ENCODE results near the gene NOX3.
"Not testable (repeated sequence)": the region's sequence is repeated elsewhere in the genome, so short reads cannot be mapped to it uniquely, and the experiment has no call there.

Gene NOX3

DNA sequence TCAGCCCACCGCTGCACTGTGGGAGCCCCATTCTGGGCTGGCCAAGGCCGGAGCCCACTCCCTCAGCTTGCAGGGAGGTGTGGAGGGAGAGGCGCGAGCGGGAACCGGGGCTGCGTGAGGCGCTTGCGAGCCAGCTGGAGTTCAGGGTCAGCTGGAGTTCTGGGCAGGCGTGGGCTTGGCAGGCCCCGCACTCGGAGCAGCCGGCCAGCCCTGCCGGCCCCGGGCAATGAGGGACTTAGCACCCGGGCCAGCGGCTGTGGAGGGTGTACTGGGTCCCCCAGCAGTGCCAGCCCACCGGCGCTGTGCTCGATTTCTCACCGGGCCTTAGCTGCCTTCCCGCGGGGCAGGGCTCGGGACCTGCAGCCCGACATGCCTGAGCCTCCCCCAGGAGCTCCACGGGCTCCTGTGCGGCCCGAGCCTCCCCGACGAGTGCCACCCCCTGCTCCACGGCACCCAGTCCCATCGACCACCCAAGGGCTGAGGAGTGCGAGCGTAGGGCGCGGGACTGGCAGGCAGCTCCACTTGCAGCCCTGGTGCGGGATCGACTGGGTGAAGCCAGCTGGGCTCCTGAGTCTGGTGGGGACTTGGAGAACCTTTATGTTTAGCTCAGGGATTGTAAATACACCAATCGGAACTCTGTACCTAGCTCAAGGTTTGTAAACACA is 92.5 kb downstream of the NOX3 start:
- DNase-seq, result not testable (repeated sequence)

DNA sequence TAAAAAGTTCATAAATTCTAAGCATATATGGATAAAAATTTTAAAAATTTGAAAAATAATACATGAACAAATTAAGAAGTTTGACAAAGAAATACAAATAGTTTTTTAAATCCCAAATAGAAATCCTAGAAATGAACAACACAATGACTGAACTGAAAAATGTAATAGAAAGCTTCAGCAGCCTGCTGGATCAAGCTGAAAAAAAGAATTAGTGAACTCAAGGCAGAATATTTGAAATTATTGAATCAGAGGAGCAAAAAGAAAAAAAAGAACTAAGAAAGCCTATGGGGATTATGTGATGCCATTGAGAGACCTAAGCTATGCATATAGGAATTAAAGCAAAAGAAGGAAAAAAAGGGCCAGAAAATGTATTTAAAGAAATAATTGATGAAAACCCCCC is 101.5 kb downstream of the NOX3 start:
- DNase-seq, result no peak

DNA sequence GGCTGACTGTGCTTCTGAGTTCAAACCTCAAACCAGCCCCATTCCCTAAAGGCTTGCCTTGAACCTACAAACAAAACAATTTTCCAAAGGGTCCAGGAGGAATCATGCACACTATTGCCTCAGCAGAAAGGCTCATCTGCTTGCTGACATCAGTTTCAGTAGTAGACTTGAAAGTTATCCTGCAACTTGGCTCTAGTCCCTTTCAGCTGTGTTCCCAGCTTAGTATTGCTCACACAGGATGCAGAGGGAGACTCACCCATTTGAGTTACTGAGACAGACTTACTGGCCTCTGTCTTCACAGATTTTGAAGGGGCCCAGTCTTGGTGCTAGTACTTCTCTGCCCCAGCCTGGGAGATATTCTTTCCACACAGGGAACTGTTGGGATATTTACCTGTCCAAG is 102.8 kb downstream of the NOX3 start:
- DNase-seq, result no peak

DNA sequence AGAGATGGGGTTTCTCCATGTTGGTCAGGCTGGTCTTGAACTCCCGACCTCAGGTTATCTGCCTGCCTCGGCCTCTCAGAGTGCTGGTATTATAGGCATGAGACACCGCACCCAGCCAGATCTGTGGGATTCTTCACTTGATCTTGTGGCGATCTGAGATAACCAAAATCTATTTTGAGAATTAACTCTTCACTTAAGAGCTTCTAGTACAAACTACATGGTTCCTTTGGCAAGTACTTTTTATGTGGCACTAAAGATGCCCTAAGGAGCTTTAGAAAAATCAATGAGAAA is 103.6 kb downstream of the NOX3 start:
- no peak for DNase-seq

DNA sequence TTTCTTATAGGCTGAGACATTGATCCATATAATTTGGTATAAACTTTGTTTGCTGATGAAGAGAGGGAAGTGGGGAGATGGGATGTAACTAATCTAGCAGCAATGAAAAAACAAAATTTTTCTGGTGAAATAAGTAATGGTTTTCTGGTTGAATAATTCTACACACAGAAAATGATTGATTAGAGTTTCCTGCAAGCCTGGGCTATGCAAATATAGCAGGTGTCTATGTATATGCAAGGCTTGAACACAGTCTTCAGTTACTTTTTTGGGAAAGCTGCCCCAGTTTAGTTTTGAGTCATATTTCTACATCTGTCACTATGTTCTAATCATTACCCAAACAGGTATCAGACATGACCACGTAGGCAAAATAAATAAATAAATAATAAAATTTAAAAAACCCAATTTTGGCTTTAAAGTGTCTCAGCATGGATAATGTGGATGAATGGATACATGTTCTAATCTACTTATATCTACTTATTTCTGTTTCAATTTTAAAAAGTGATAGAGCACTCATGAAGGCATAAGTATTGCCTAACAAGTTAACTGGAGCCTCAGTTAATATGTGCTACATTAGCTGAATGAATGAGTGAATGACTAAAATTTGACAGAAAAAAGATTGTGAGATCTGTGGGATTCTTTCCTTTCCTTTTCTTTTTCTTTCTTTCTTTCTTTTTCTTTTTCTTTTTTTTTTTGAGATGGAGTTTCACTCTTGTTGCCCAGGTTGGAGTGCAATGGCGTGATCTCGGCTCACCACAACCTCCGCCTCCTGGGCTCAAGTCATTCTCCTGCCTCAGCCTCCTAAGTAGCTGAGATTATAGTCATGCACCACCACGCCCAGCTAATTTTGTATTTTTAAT is 104.1 kb downstream of the NOX3 start:
- DNase-seq, result no peak

DNA sequence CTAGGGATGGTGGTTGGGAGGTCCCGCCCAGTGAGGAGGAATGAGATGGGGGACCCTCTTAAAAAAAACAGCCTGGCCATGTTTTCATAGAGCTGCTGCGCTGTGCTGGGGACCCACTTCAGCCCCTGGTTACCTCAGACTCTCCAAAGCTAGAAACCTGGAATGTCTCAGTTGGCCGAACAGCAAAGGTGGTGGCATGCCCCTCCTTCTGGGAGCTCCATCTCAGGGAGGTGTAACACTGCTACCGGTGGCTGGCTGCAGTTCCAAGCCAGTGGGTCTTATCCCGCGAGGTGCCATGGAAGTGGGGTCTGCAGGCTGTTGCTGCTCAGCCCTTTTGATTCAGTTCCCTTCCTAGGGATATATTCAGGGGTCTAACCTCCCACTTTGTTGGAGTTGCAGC is 105.7 kb downstream of the NOX3 start:
- DNase-seq, result no peak

DNA sequence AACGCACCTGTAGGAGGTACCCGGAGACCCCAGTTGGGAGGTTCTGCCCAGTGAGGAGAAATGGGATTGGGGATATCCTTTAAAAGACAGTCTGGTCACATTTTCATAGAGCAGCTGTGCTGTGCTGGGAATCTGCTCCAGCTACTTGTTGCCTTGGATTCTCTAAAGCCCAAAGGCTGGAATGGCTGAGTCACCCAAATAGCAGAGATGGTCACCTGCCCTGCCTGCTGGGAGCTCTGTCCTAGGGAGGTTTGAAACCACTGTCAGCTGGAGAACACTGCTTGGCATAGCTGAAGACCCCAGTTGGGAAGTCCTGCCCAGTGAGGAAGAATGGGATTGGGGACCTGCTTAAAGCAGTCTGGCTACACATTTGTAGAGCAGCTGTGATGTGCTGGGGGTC is 106.5 kb downstream of the NOX3 start:
- DNase-seq, result peak; percentile 58

DNA sequence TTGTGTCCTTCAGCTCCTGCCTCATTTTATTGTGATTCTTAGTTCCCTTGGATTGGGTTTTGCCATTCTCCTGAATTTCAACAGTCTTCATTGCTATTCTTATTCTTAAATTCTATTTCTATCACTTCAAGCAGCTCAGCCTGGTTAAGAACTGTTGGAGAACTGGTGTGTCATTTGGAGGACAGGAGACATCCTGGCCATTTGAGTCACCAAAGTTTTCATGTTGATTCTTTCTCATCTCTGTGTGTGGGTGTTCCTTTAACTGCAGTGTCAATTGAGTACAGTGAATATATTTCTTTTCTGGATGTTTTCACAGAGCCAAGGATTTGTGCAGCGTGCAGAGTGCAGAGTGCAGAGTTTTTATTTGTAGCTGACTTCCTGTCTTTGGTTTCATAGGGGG is 107.8 kb downstream of the NOX3 start:
- no peak for DNase-seq

DNA sequence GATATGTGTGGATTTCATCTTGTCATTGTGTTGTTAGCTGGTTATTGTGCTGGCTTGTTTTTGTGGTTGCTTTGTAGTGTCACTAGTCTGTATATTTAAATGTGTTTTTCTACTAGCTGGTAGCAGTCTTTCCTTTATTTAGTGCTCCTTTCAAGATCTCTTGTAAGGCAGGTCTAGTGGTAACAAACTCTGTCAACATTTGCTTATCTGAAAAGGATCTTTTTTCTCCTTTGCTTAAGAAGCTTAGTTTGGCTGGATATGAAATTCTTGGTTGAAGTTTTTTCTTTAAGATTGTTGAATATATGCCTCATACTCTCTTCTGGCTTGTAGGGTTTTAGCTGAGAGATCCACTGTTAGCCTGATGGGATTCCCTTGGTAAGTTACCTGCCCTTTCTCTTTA is 108.7 kb downstream of the NOX3 start:
- DNase-seq, result no peak
